Measurements from ENCODE around the gene MEP1A.

DNA sequence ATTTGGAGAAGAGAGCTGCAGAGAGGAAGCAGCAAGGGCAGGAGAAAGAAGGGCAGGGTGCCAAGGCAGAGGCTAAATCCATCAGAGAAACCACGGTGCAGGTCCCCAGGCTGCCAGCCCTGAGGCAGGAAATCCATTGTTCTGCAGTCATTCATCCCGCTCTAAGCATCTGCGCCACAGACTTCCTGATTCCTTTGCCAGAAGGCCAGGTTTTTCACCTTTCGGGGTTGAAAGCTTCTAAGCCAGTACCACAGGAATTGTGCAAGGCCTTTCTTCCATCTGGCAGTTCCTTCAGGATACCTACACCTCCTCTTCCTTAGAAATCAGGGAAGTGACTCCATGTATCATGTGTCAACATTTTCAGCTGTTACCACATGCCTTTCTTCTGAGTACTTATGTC is 82.9 kb downstream of the MEP1A start:
- TF ChIP-seq, protein P1, sequence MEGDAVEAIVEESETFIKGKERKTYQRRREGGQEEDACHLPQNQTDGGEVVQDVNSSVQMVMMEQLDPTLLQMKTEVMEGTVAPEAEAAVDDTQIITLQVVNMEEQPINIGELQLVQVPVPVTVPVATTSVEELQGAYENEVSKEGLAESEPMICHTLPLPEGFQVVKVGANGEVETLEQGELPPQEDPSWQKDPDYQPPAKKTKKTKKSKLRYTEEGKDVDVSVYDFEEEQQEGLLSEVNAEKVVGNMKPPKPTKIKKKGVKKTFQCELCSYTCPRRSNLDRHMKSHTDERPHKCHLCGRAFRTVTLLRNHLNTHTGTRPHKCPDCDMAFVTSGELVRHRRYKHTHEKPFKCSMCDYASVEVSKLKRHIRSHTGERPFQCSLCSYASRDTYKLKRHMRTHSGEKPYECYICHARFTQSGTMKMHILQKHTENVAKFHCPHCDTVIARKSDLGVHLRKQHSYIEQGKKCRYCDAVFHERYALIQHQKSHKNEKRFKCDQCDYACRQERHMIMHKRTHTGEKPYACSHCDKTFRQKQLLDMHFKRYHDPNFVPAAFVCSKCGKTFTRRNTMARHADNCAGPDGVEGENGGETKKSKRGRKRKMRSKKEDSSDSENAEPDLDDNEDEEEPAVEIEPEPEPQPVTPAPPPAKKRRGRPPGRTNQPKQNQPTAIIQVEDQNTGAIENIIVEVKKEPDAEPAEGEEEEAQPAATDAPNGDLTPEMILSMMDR (IDR thresholded peaks at IDR 0.05; ENCODE audit: extremely low read depth in 1 of 2, insufficient read depth in 1 of 2, low read depth in 1 of 2, low read length in 2 of 2), result no peak
- TF ChIP-seq EZH2 (IDR thresholded peaks at IDR 0.05; ENCODE audit: borderline replicate concordance, low read depth, low read length, severe bottlenecking), result no peak
- no peak for TF ChIP-seq POLR2A (IDR thresholded peaks at IDR 0.05; ENCODE audit: low read depth, low read length)

All from endothelial cell of umbilical vein (primary cell).